ENCODE data around the gene QRSL1.

DNA sequence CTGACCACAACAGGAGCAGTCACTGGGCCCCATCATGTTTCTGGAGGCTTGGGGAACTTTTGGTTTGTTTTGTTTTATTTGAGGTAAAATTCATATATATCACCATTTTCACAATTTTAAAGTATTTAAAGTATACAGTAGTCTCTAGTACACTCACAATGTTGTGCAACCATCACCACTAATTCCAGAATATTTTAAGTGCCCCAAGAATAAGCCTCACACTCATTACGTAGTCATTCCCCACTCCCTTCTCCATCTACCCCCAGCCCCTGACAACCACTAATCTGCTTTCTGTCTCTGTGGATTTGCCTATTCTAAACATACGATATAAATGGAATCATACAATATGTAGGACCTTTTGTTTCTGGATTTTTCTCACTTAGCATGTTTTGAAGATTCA lies 29.0 kb upstream of the QRSL1 start:
- no peak for TF ChIP-seq POLR2A (IDR thresholded peaks at IDR 0.05)
- TF ChIP-seq, protein P1, sequence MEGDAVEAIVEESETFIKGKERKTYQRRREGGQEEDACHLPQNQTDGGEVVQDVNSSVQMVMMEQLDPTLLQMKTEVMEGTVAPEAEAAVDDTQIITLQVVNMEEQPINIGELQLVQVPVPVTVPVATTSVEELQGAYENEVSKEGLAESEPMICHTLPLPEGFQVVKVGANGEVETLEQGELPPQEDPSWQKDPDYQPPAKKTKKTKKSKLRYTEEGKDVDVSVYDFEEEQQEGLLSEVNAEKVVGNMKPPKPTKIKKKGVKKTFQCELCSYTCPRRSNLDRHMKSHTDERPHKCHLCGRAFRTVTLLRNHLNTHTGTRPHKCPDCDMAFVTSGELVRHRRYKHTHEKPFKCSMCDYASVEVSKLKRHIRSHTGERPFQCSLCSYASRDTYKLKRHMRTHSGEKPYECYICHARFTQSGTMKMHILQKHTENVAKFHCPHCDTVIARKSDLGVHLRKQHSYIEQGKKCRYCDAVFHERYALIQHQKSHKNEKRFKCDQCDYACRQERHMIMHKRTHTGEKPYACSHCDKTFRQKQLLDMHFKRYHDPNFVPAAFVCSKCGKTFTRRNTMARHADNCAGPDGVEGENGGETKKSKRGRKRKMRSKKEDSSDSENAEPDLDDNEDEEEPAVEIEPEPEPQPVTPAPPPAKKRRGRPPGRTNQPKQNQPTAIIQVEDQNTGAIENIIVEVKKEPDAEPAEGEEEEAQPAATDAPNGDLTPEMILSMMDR (IDR thresholded peaks at IDR 0.05), result no peak
